Gastrocnemius medialis (tissue), 4 donors: ENCODE measurements around the gene SLC30A2. TPM values are rescaled to one million over a fixed set of nuclear protein-coding genes. Genes with fewer than 3 reads are reported as not detected.
A peak's percentile ranks its signal among the peaks of the same experiment; 100 is the strongest.

ENCODE experiments used
- ATAC-seq, 2 donors: fragments of 150-250 bp; one replicate each; pipeline ENCODE4 v1.9.1; 2016
- DNase-seq, 2 donors: peaks; one replicate each; pipeline ENCODE4 v3.0.0-alpha.2; 2019
- H3K27ac ChIP-seq, 4 donors: fragments of 200-600 bp; sonication (generic); 1 replicate in 1 of 4; 2 replicates in 3 of 4; pipeline ENCODE4 v1.5.1; 2016 to 2018; ENCODE audit warnings: mild to moderate bottlenecking in 2 of 4, moderate library complexity in 1 of 4
- H3K27me3 ChIP-seq, 3 donors: fragments of 200-600 bp; sonication (generic) in 2 of 3; 1 replicate in 1 of 3; 2 replicates in 2 of 3; pipeline versions ENCODE4 v1.5.1 to v1.6.0; 2016 to 2019; ENCODE audit warnings: mild to moderate bottlenecking in 1 of 3, moderate library complexity in 1 of 3
- H3K36me3 ChIP-seq, 2 donors: fragments of 200-600 bp; sonication (generic) in 1 of 2; one replicate each; pipeline ENCODE4 v1.5.1; 2017 to 2018
- H3K4me1 ChIP-seq, 2 donors: fragments of 200-600 bp; sonication (generic) in 1 of 2; one replicate each; pipeline ENCODE4 v1.5.1; 2016 to 2017; ENCODE audit warnings: mild to moderate bottlenecking in 2 of 2
- H3K4me3 ChIP-seq, 4 donors: fragments of 200-600 bp; sonication (generic) in 3 of 4; 1 replicate in 1 of 4; 2 replicates in 3 of 4; pipeline ENCODE4 v1.5.1; 2016 to 2019; ENCODE audit warnings: mild to moderate bottlenecking in 2 of 4
- H3K9me3 ChIP-seq, 3 donors: fragments of 200-600 bp; sonication (generic) in 2 of 3; 1 replicate in 1 of 3; 2 replicates in 2 of 3; pipeline ENCODE4 v1.5.1; 2016 to 2019
- CTCF ChIP-seq, 5 experiments: fragments of 450-650 bp in 3 of 5; fragments of 200-600 bp in 2 of 5; sonication (generic) in 2 of 5; IDR thresholded peaks in 4 of 5; conservative IDR thresholded peaks in 1 of 5; 1 replicate in 4 of 5; 2 replicates in 1 of 5; pipeline ENCODE4 v1.5.1; 2016 to 2019; ENCODE audit warnings: antibody characterized with exemption in 5 of 5, mild to moderate bottlenecking in 3 of 5, moderate library complexity in 3 of 5
- POLR2A ChIP-seq, 2 donors: fragments of 450-650 bp; IDR thresholded peaks; one replicate each; pipeline ENCODE4 v1.6.1; 2017; ENCODE audit warnings: antibody characterized with exemption in 2 of 2, mild to moderate bottlenecking in 2 of 2, moderate library complexity in 2 of 2
- in situ Hi-C, 4 donors: fragments of 200-750 bp; cut with MboI; loops; one replicate each; pipeline versions ENCODE4 v1.15.0 to v1.8.0; 2017; ENCODE audit warnings: low sequenced_read_pairs in 4 of 4
- intact Hi-C: fragments of 100-400 bp; cut with DNase I; formaldehyde crosslinking; loops from one replicate; pipeline ENCODE4 v1.15.1; 2023; ENCODE audit warnings: low total_unique reads
- total RNA-seq, 4 donors: library from RNA; depleted of rRNA; stranded (reverse); fragments of >200 nt; gene quantifications; one replicate each; pipeline versions ENCODE4 v1.1.0 to v1.2.3, GENCODE V29; 2016

Gene SLC30A2
- total RNA-seq, 4 donors from 2014 or later = 1.2 to 5.2 (median 3.1) TPM

GRCh38 chr1:26027716-26028489 lies 18.0 kb downstream of the SLC30A2 start:
- H3K36me3 ChIP-seq = no peaks in the 10 kb centered on the region
- DNase-seq (no peak), ATAC-seq (no peak)
- no peaks in the 10 kb centered on the region for H3K27me3 ChIP-seq
- TF ChIP-seq POLR2A (IDR thresholded peaks at IDR 0.05) = no peak
- no peak for TF ChIP-seq CTCF (IDR thresholded peaks at IDR 0.05 in 4 of 5, conservative IDR thresholded peaks at IDR 0.05 in 1 of 5)
- peaks cover 3 to 17% of the 10 kb centered on the region in 2 donors for H3K4me1 ChIP-seq
- no peak overlapping the region for H3K4me3 ChIP-seq
- in situ Hi-C loops = loop anchor here in 1 of 4 donors (25.0 kb wide), 1 partner anchor 134 kb away; the partner anchor contains the start of genes C1orf232, FAM110D, ZNF593 and ZNF593OS
- no peaks in the 10 kb centered on the region for H3K9me3 ChIP-seq
- H3K27ac ChIP-seq = no peak overlapping the region
- intact Hi-C loops = no loop called here

GRCh38 chr1:26025517-26025916 lies 20.4 kb downstream of the SLC30A2 start:
- H3K4me3 ChIP-seq = no peak overlapping the region
- H3K9me3 ChIP-seq = no peaks in the 10 kb centered on the region
- DNase-seq = no peak
- intact Hi-C loops (no loop called here), in situ Hi-C loops (loop anchor here in 1 of 4 donors (25.0 kb wide), 1 partner anchor 137 kb away; the partner anchor contains the start of genes C1orf232, FAM110D, ZNF593 and ZNF593OS)
- H3K27ac ChIP-seq = peak overlapping the region in 2 of 4 donors; percentile 56 to 82
- TF ChIP-seq POLR2A (IDR thresholded peaks at IDR 0.05) (no peak), CTCF (IDR thresholded peaks at IDR 0.05 in 4 of 5, conservative IDR thresholded peaks at IDR 0.05 in 1 of 5) (no peak)
- H3K4me1 ChIP-seq = peaks cover 18 to 40% of the 10 kb centered on the region in 2 donors
- ATAC-seq = no peak
- H3K36me3 ChIP-seq = no peaks in the 10 kb centered on the region
- no peaks in the 10 kb centered on the region for H3K27me3 ChIP-seq

- Histone ChIP-seq H3K4me3 (no peak overlapping the region), H3K36me3 (no peaks in the 10 kb centered on the region), H3K27ac (peak overlapping the region in 3 of 4 donors; percentile 30 to 82 (median 56)), H3K9me3 (no peaks in the 10 kb centered on the region), H3K27me3 (no peaks in the 10 kb centered on the region), H3K4me1 (peaks cover 21 to 44% of the 10 kb centered on the region in 2 donors)
- TF ChIP-seq CTCF (IDR thresholded peaks at IDR 0.05 in 4 of 5, conservative IDR thresholded peaks at IDR 0.05 in 1 of 5) (no peak), POLR2A (IDR thresholded peaks at IDR 0.05) (no peak)
- no peak for DNase-seq
- ATAC-seq = no peak
- intact Hi-C loops (no loop called here), in situ Hi-C loops (loop anchor here in 1 of 4 donors (25.0 kb wide), 1 partner anchor 137 kb away; the partner anchor contains the start of genes C1orf232, FAM110D, ZNF593 and ZNF593OS)
These were observed 20.9 kb downstream of the SLC30A2 start for GRCh38 chr1:26025060-26025459.

GRCh38 chr1:26023826-26024225 lies 22.1 kb downstream of the SLC30A2 start:
- no peaks in the 10 kb centered on the region for H3K27me3 ChIP-seq
- no peak overlapping the region for H3K4me3 ChIP-seq
- no peak for ATAC-seq
- intact Hi-C loops (no loop called here), in situ Hi-C loops (no loop called here)
- peak overlapping the region in 3 of 4 donors; percentile 30 to 82 (median 56) for H3K27ac ChIP-seq
- no peaks in the 10 kb centered on the region for H3K36me3 ChIP-seq
- H3K4me1 ChIP-seq = peaks cover 22 to 50% of the 10 kb centered on the region in 2 donors
- no peak for TF ChIP-seq POLR2A (IDR thresholded peaks at IDR 0.05)
- no peak for TF ChIP-seq CTCF (IDR thresholded peaks at IDR 0.05 in 4 of 5, conservative IDR thresholded peaks at IDR 0.05 in 1 of 5)
- DNase-seq = no peak
- H3K9me3 ChIP-seq = no peaks in the 10 kb centered on the region
